Stimulated activated naive CD4-positive, alpha-beta T cell (primary cell): ENCODE data around the gene DNM3.
"Not testable (repeated sequence)": the region's sequence is repeated elsewhere in the genome, so short reads cannot be mapped to it uniquely, and the experiment has no call there.

Experiments
- DNase-seq, 6 experiments: peaks; one replicate each; lab custom pipeline; 2025; lab: John Stamatoyannopoulos, UW

The DNM3 gene

GRCh38 chr1:172360985-172361384 is 519.7 kb downstream of the DNM3 start:
- no peak for DNase-seq

GRCh38 chr1:172363852-172364251 is 522.6 kb downstream of the DNM3 start:
- DNase-seq: no peak

GRCh38 chr1:172371646-172372045 is 530.3 kb downstream of the DNM3 start:
- not testable (repeated sequence) for DNase-seq

GRCh38 chr1:172373864-172374263 is 532.6 kb downstream of the DNM3 start:
- no peak for DNase-seq

- no peak for DNase-seq
Measured at GRCh38 chr1:172375211-172375631, 533.9 kb downstream of the DNM3 start.

- DNase-seq: no peak
Measured at GRCh38 chr1:172376431-172376830, 535.1 kb downstream of the DNM3 start.

GRCh38 chr1:172377565-172377964 is 536.3 kb downstream of the DNM3 start:
- DNase-seq: no peak

- DNase-seq: no peak
Measured at GRCh38 chr1:172378109-172378760, 536.9 kb downstream of the DNM3 start.

GRCh38 chr1:172380441-172381244 is 539.3 kb downstream of the DNM3 start:
- DNase-seq: peak in 5 of 6 experiments; percentile 18 to 82 (median 72)

- DNase-seq: no peak
Measured at GRCh38 chr1:172381946-172382345, 540.6 kb downstream of the DNM3 start.

GRCh38 chr1:172382406-172382805 is 541.1 kb downstream of the DNM3 start:
- DNase-seq: no peak

GRCh38 chr1:172382990-172383389 is 541.7 kb downstream of the DNM3 start:
- no peak for DNase-seq

- no peak for DNase-seq
Measured at GRCh38 chr1:172383536-172383935, 542.2 kb downstream of the DNM3 start.

GRCh38 chr1:172384656-172385055 is 543.4 kb downstream of the DNM3 start:
- no peak for DNase-seq

- no peak for DNase-seq
Measured at GRCh38 chr1:172386046-172386445, 544.7 kb downstream of the DNM3 start.

- no peak for DNase-seq
Measured at GRCh38 chr1:172388490-172388889, 547.2 kb downstream of the DNM3 start.

- no peak for DNase-seq
Measured at GRCh38 chr1:172390301-172390682, 549.0 kb downstream of the DNM3 start.

GRCh38 chr1:172390683-172391551 is 549.6 kb downstream of the DNM3 start:
- no peak for DNase-seq

- no peak for DNase-seq
Measured at GRCh38 chr1:172391976-172392375, 550.7 kb downstream of the DNM3 start.

- no peak for DNase-seq
Measured at GRCh38 chr1:172393354-172393753, 552.1 kb downstream of the DNM3 start.

GRCh38 chr1:172394141-172394751 is 552.9 kb downstream of the DNM3 start:
- peak; percentile 20 to 80 (median 60) for DNase-seq

- peak in 1 of 6 experiments; percentile 31 for DNase-seq
Measured at GRCh38 chr1:172394811-172395210, 553.5 kb downstream of the DNM3 start.
